Neural progenitor cell (in vitro differentiated cells): ENCODE measurements around the gene PLA2G4F.

Experiments
- EZH2 ChIP-seq: fragments of 200-600 bp; sonication (generic); IDR thresholded peaks from 2 replicates; pipeline ENCODE4 v1.6.1; 2017; ENCODE audit warnings: antibody characterized with exemption, mild to moderate bottlenecking, moderate library complexity
- TF ChIP-seq, protein P1 (sequence below): fragments of 200-600 bp; sonication (generic); IDR thresholded peaks from 2 replicates; pipeline ENCODE4 v1.5.1; 2017; ENCODE audit warnings: antibody characterized with exemption, mild to moderate bottlenecking

DNA sequence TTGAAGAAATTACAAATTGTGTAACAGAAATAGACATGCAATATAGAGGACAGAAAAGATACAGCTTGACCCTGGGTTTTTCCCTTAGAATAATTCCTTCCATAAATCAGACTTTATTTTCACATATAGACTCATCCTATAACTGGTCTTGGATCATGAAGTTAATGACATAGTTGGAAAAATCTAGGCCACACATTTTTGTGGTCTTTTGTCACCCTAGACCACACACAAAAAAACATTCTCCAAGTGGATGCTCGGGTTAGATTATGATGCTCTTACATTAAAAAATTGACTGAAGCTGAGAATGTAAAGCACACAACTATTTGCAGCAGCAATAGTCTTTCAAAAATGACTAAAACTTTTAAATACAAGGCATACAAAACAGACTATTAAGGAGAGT, 54.6 kb downstream of the PLA2G4F start:
- TF ChIP-seq, protein P1, sequence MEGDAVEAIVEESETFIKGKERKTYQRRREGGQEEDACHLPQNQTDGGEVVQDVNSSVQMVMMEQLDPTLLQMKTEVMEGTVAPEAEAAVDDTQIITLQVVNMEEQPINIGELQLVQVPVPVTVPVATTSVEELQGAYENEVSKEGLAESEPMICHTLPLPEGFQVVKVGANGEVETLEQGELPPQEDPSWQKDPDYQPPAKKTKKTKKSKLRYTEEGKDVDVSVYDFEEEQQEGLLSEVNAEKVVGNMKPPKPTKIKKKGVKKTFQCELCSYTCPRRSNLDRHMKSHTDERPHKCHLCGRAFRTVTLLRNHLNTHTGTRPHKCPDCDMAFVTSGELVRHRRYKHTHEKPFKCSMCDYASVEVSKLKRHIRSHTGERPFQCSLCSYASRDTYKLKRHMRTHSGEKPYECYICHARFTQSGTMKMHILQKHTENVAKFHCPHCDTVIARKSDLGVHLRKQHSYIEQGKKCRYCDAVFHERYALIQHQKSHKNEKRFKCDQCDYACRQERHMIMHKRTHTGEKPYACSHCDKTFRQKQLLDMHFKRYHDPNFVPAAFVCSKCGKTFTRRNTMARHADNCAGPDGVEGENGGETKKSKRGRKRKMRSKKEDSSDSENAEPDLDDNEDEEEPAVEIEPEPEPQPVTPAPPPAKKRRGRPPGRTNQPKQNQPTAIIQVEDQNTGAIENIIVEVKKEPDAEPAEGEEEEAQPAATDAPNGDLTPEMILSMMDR: no peak
- no peak for TF ChIP-seq EZH2
